Mucosa of descending colon (tissue), 3 donors: ENCODE results near the gene NAA80. TPM values are rescaled to one million over a fixed set of nuclear protein-coding genes. Genes with fewer than 3 reads are reported as not detected.

Experiments
- ATAC-seq: fragments of 200-7000 bp; cut with Tn5 transposase; one replicate; pipeline ENCODE4 v1.9.1; 2020; ENCODE audit warnings: mild to moderate bottlenecking, moderate library complexity
- DNase-seq, 3 donors: peaks; one replicate each; pipeline ENCODE4 v3.0.0-alpha.2; 2020
- H3K36me3 ChIP-seq: fragments of 200-600 bp; one replicate; pipeline ENCODE4 v1.8.0; 2021; ENCODE audit warnings: low read depth, mild to moderate bottlenecking
- H3K4me1 ChIP-seq: fragments of 200-600 bp; one replicate; pipeline ENCODE4 v1.8.0; 2021; ENCODE audit warnings: low read depth, mild to moderate bottlenecking
- H3K4me3 ChIP-seq: fragments of 200-600 bp; one replicate; pipeline ENCODE4 v1.8.0; 2021; ENCODE audit warnings: mild to moderate bottlenecking
- H3K9me3 ChIP-seq: fragments of 200-600 bp; one replicate; pipeline ENCODE4 v1.8.0; 2021; ENCODE audit warnings: mild to moderate bottlenecking
- CTCF ChIP-seq: fragments of 200-600 bp; IDR thresholded peaks from one replicate; pipeline ENCODE4 v1.8.0; 2022; ENCODE audit warnings: antibody characterized with exemption, mild to moderate bottlenecking
- intact Hi-C, 2 donors: fragments of 100-400 bp; cut with DNase I in 1 of 2; cut with micrococcal nuclease in 1 of 2; formaldehyde crosslinking; loops; one replicate each; pipeline versions ENCODE4 v1.11.0 to v1.11.1; 2022; cut with DNase I, micrococcal nuclease
- total RNA-seq, 3 donors: library from RNA; stranded (reverse); fragmentation: NEBNext Ultra II Directional in 2 of 3; extraction: Animal tissue kit (Norgen Biotek cat#: 25700) in 2 of 3; gene quantifications; one replicate each; pipeline versions ENCODE4 v1.2.1 to v1.2.4, GENCODE V29; 2021 to 2023
- donor health status: DM: no; HTN: no; CAD: no; lungs with moderate emphysema.
- donor health status: DM: no; HTN: no; CAD: no.
- donor health status: DM: no; HTN: yes; CAD: no.

NAA80 gene
- total RNA-seq, 3 donors from 2014 or later = 7.0 to 10.1 (median 8.4) TPM

GRCh38 chr3:50255251-50255615 lies 44.0 kb downstream of the NAA80 start:
- H3K36me3 ChIP-seq = peaks cover 6% of the 10 kb centered on the region
- intact Hi-C loops = no loop called here
- H3K4me1 ChIP-seq = peaks cover 4% of the 10 kb centered on the region
- DNase-seq (no peak), ATAC-seq (no peak)
- no peak for TF ChIP-seq CTCF
- no peaks in the 10 kb centered on the region for H3K9me3 ChIP-seq
- no peak overlapping the region for H3K4me3 ChIP-seq

- H3K9me3 ChIP-seq = no peaks in the 10 kb centered on the region
- no peak overlapping the region for H3K4me3 ChIP-seq
- ATAC-seq = peak; percentile 20
- TF ChIP-seq CTCF = no peak
- DNase-seq = no peak
- peaks cover 2% of the 10 kb centered on the region for H3K4me1 ChIP-seq
- H3K36me3 ChIP-seq = peaks cover 6% of the 10 kb centered on the region
- intact Hi-C loops = no loop called here
Observed at GRCh38 chr3:50254577-50255250, 44.5 kb downstream of the NAA80 start.

- Histone ChIP-seq H3K36me3 (peaks cover 6% of the 10 kb centered on the region), H3K4me3 (no peak overlapping the region), H3K9me3 (no peaks in the 10 kb centered on the region), H3K4me1 (peaks cover 14% of the 10 kb centered on the region)
- peak; percentile 67 for ATAC-seq
- no peak for TF ChIP-seq CTCF
- intact Hi-C loops = no loop called here
- no peak for DNase-seq
Observed at GRCh38 chr3:50251220-50251619, 48.0 kb downstream of the NAA80 start.

- Histone ChIP-seq H3K4me1 (peaks cover 21% of the 10 kb centered on the region), H3K4me3 (no peak overlapping the region), H3K36me3 (no peaks in the 10 kb centered on the region), H3K9me3 (no peaks in the 10 kb centered on the region)
- ATAC-seq (no peak), DNase-seq (no peak)
- intact Hi-C loops = no loop called here
- no peak for TF ChIP-seq CTCF
Observed at GRCh38 chr3:50250514-50250913, 48.7 kb downstream of the NAA80 start.

- Histone ChIP-seq H3K4me3 (no peak overlapping the region), H3K36me3 (no peaks in the 10 kb centered on the region), H3K4me1 (peaks cover 28% of the 10 kb centered on the region), H3K9me3 (no peaks in the 10 kb centered on the region)
- ATAC-seq = no peak
- no peak for TF ChIP-seq CTCF
- DNase-seq = no peak
- intact Hi-C loops = no loop called here
Observed at GRCh38 chr3:50249457-50249856, 49.7 kb downstream of the NAA80 start.

- H3K36me3 ChIP-seq = no peaks in the 10 kb centered on the region
- H3K4me3 ChIP-seq = no peak overlapping the region
- intact Hi-C loops = no loop called here
- DNase-seq = peak; percentile 51 to 80 (median 66)
- H3K4me1 ChIP-seq = peaks cover 36% of the 10 kb centered on the region
- ATAC-seq = peak; percentile 75
- TF ChIP-seq CTCF = no peak
- no peaks in the 10 kb centered on the region for H3K9me3 ChIP-seq
Observed at GRCh38 chr3:50248387-50248786, 50.8 kb downstream of the NAA80 start.
